ENCODE results near the gene EEF1AKMT3.

Gene EEF1AKMT3

GRCh38 chr12:57826400-57826799 lies 54.0 kb downstream of the EEF1AKMT3 start:
- H3K27me3 ChIP-seq (replicated peaks; ENCODE audit: control insufficient read depth, insufficient read depth, low read length), result no peaks in the 10 kb centered on the region
- no peak for DNase-seq (ENCODE audit: extremely low read depth, insufficient read length)
- H3K4me3 ChIP-seq (replicated peaks; ENCODE audit: low read depth, low read length), result no peak overlapping the region
- peaks cover 53% of the 10 kb centered on the region for H3K36me3 ChIP-seq (ENCODE audit: control insufficient read depth, insufficient read depth, low read length)
- TF ChIP-seq, protein P1, sequence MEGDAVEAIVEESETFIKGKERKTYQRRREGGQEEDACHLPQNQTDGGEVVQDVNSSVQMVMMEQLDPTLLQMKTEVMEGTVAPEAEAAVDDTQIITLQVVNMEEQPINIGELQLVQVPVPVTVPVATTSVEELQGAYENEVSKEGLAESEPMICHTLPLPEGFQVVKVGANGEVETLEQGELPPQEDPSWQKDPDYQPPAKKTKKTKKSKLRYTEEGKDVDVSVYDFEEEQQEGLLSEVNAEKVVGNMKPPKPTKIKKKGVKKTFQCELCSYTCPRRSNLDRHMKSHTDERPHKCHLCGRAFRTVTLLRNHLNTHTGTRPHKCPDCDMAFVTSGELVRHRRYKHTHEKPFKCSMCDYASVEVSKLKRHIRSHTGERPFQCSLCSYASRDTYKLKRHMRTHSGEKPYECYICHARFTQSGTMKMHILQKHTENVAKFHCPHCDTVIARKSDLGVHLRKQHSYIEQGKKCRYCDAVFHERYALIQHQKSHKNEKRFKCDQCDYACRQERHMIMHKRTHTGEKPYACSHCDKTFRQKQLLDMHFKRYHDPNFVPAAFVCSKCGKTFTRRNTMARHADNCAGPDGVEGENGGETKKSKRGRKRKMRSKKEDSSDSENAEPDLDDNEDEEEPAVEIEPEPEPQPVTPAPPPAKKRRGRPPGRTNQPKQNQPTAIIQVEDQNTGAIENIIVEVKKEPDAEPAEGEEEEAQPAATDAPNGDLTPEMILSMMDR (IDR thresholded peaks at IDR 0.05; ENCODE audit: insufficient read depth, low read length, poor library complexity, severe bottlenecking), result no peak

GRCh38 chr12:57826966-57827365 lies 54.6 kb downstream of the EEF1AKMT3 start:
- Histone ChIP-seq H3K4me3 (replicated peaks; ENCODE audit: low read depth, low read length) (no peak overlapping the region), H3K27me3 (replicated peaks; ENCODE audit: control insufficient read depth, insufficient read depth, low read length) (no peaks in the 10 kb centered on the region), H3K36me3 (ENCODE audit: control insufficient read depth, insufficient read depth, low read length) (peaks cover 48% of the 10 kb centered on the region)
- TF ChIP-seq, protein P1 (IDR thresholded peaks at IDR 0.05; ENCODE audit: insufficient read depth, low read length, poor library complexity, severe bottlenecking), result no peak
- DNase-seq (ENCODE audit: extremely low read depth, insufficient read length), result no peak

DNA sequence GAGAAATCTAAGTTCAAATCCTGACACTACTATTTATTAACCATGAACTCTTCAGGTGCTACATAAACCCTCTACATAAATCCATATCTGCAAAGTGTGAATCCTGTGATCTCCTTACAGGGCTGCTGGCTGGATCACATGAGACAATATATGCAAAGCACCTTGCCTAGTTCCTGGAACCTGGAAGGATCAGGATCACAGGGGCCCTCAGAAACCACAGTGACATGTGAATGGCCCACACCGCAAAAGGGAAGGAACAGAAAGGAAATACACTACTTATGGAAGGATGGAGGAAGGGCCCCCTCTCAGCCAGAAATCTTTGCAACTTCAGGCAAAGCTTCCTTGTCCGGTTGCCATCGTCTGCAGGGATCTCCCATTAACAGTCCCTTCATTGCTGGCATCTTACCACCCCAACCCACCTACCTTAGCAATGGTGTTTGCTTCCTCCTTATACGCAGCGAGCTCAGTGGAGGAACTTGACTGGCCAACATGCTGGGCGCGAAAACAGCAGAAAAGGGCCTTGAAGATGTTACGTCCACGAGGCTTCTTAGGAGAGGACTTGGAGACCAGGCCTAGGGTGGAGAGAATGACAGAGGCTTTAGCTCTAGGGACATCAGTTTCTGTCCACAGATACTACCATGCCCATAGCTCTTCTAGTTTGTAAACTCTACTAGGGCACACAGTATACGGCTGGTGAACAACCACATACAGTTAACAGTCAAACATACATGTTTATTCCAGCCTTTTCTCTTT lies 56.8 kb downstream of the EEF1AKMT3 start:
- no peaks in the 10 kb centered on the region for H3K27me3 ChIP-seq (replicated peaks; ENCODE audit: control insufficient read depth, insufficient read depth, low read length)
- peaks cover 30% of the 10 kb centered on the region for H3K36me3 ChIP-seq (ENCODE audit: control insufficient read depth, insufficient read depth, low read length)
- TF ChIP-seq, protein P1 (IDR thresholded peaks at IDR 0.05; ENCODE audit: insufficient read depth, low read length, poor library complexity, severe bottlenecking), result no peak
- H3K4me3 ChIP-seq (replicated peaks; ENCODE audit: low read depth, low read length), result no peak overlapping the region
- no peak for DNase-seq (ENCODE audit: extremely low read depth, insufficient read length)

- TF ChIP-seq, protein P1 (IDR thresholded peaks at IDR 0.05; ENCODE audit: insufficient read depth, low read length, poor library complexity, severe bottlenecking), result no peak
- no peak overlapping the region for H3K4me3 ChIP-seq (replicated peaks; ENCODE audit: low read depth, low read length)
- DNase-seq (ENCODE audit: extremely low read depth, insufficient read length), result no peak
- H3K27me3 ChIP-seq (replicated peaks; ENCODE audit: control insufficient read depth, insufficient read depth, low read length), result no peaks in the 10 kb centered on the region
- H3K36me3 ChIP-seq (ENCODE audit: control insufficient read depth, insufficient read depth, low read length), result peaks cover 24% of the 10 kb centered on the region
Observed at GRCh38 chr12:57830393-57830792, 58.0 kb downstream of the EEF1AKMT3 start.
